MM.1S (cell line): ENCODE measurements around the gene ZNF768.

Source experiments
- DNase-seq: peaks from one replicate; pipeline ENCODE4 v3.0.0-alpha.2; 2015
- H2AFZ ChIP-seq: fragments of 300-600 bp; sonication (generic); 2 replicates; pipeline ENCODE4 v1.6.0; 2016; ENCODE audit warnings: antibody characterized with exemption, low read length
- H3F3A ChIP-seq: fragments of 300-600 bp; sonication (generic); 2 replicates; pipeline ENCODE4 v1.6.1; 2016; ENCODE audit warnings: mild to moderate bottlenecking, antibody characterized with exemption, low read length, moderate library complexity, mixed read lengths; ENCODE audit not compliant: insufficient read depth
- H3K27ac ChIP-seq: fragments of 300-600 bp; sonication (generic); 2 replicates; pipeline ENCODE4 v1.5.1; 2016; ENCODE audit warnings: mild to moderate bottlenecking, low read length
- H3K27me3 ChIP-seq: fragments of 300-600 bp; sonication (generic); replicated peaks from 2 replicates; pipeline ENCODE4 v1.6.0; 2016; ENCODE audit warnings: low read length; ENCODE audit not compliant: insufficient read depth
- H3K36me3 ChIP-seq: fragments of 300-600 bp; sonication (generic); replicated peaks from 2 replicates; pipeline ENCODE4 v1.6.1; 2016; ENCODE audit warnings: mild to moderate bottlenecking, low read length, mixed read lengths; ENCODE audit not compliant: insufficient read depth
- H3K4me1 ChIP-seq: fragments of 300-600 bp; sonication (generic); 2 replicates; pipeline ENCODE4 v1.6.1; 2016; ENCODE audit warnings: low read length, mixed read lengths
- H3K4me2 ChIP-seq: fragments of 300-600 bp; sonication (generic); 2 replicates; pipeline ENCODE4 v1.6.0; 2016; ENCODE audit warnings: low read depth, low read length
- H3K4me3 ChIP-seq: fragments of 300-600 bp; sonication (generic); 2 replicates; pipeline ENCODE4 v1.5.1; 2016; ENCODE audit warnings: low read length, mixed read lengths
- H3K79me2 ChIP-seq: fragments of 300-600 bp; sonication (generic); 2 replicates; pipeline ENCODE4 v1.6.1; 2016; ENCODE audit warnings: mixed run types, low read length, mixed read lengths
- H3K9ac ChIP-seq: fragments of 300-600 bp; sonication (generic); 2 replicates; pipeline ENCODE4 v1.6.1; 2016; ENCODE audit warnings: low read length, mixed read lengths
- H3K9me2 ChIP-seq: fragments of 300-600 bp; sonication (generic); replicated peaks from 2 replicates; pipeline ENCODE4 v1.6.1; 2016; ENCODE audit warnings: mild to moderate bottlenecking, low read length, mixed read lengths; ENCODE audit not compliant: insufficient read depth
- H3K9me3 ChIP-seq: fragments of 300-600 bp; sonication (generic); replicated peaks from 2 replicates; pipeline ENCODE4 v1.6.1; 2016; ENCODE audit warnings: mild to moderate bottlenecking, low read length, mixed read lengths; ENCODE audit not compliant: insufficient read depth
- H4K20me1 ChIP-seq: fragments of 300-600 bp; sonication (generic); 2 replicates; pipeline ENCODE4 v1.6.1; 2016; ENCODE audit warnings: mild to moderate bottlenecking, low read length, moderate library complexity, mixed read lengths; ENCODE audit not compliant: insufficient read depth
- EZH2 ChIP-seq: fragments of 300-600 bp; sonication (generic); optimal IDR thresholded peaks from 2 replicates; pipeline ENCODE3; 2017; ENCODE audit warnings: low read depth, mild to moderate bottlenecking, antibody characterized with exemption, low read length, mixed read lengths
- EZH2phosphoT487 ChIP-seq: fragments of 300-600 bp; sonication (generic); IDR thresholded peaks from 2 replicates; pipeline ENCODE4 v1.6.1; 2018; ENCODE audit warnings: antibody characterized with exemption, low read length
- TF ChIP-seq, protein P1 (sequence below): fragments of 300-600 bp; sonication (generic); IDR thresholded peaks from 2 replicates; pipeline ENCODE4 v1.5.1; 2016; ENCODE audit warnings: antibody characterized with exemption, low read length, mixed read lengths

The ZNF768 gene

DNA sequence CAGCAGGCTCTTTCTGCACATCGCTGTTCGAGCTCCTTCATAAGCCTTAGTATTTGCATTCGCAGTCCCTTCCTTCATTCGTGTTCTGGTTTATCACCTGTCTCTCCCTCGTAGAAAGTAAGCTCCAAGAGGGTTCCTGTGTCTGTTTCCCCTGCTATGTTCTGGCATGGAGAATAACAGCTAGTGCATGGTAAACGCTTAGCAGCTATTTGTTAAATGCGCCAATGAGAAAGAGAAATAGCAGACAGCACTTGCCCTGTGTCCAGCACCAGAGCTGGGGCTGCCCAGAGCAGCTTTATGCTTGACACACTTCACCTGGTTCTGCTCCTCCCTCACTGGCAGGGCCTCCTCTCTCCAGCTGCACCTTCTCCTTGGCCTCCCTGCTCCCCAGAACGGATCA, 39.6 kb upstream of the ZNF768 start:
- no peaks in the 10 kb centered on the region for H4K20me1 ChIP-seq
- H3K79me2 ChIP-seq: no peaks in the 10 kb centered on the region
- H3K4me1 ChIP-seq: peaks cover 13% of the 10 kb centered on the region
- no peak overlapping the region for H3K4me3 ChIP-seq
- no peaks in the 10 kb centered on the region for H3K27me3 ChIP-seq
- no peak overlapping the region for H3K9ac ChIP-seq
- TF ChIP-seq EZH2: no peak
- TF ChIP-seq, protein P1, sequence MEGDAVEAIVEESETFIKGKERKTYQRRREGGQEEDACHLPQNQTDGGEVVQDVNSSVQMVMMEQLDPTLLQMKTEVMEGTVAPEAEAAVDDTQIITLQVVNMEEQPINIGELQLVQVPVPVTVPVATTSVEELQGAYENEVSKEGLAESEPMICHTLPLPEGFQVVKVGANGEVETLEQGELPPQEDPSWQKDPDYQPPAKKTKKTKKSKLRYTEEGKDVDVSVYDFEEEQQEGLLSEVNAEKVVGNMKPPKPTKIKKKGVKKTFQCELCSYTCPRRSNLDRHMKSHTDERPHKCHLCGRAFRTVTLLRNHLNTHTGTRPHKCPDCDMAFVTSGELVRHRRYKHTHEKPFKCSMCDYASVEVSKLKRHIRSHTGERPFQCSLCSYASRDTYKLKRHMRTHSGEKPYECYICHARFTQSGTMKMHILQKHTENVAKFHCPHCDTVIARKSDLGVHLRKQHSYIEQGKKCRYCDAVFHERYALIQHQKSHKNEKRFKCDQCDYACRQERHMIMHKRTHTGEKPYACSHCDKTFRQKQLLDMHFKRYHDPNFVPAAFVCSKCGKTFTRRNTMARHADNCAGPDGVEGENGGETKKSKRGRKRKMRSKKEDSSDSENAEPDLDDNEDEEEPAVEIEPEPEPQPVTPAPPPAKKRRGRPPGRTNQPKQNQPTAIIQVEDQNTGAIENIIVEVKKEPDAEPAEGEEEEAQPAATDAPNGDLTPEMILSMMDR: no peak
- TF ChIP-seq EZH2phosphoT487: no peak
- DNase-seq: no peak
- H3K27ac ChIP-seq: no peak overlapping the region
- no peaks in the 10 kb centered on the region for H3K36me3 ChIP-seq
- peaks cover 9% of the 10 kb centered on the region for H3F3A ChIP-seq
- no peaks in the 10 kb centered on the region for H3K9me3 ChIP-seq
- no peaks in the 10 kb centered on the region for H3K9me2 ChIP-seq
- no peak overlapping the region for H2AFZ ChIP-seq
- H3K4me2 ChIP-seq: no peak overlapping the region

DNA sequence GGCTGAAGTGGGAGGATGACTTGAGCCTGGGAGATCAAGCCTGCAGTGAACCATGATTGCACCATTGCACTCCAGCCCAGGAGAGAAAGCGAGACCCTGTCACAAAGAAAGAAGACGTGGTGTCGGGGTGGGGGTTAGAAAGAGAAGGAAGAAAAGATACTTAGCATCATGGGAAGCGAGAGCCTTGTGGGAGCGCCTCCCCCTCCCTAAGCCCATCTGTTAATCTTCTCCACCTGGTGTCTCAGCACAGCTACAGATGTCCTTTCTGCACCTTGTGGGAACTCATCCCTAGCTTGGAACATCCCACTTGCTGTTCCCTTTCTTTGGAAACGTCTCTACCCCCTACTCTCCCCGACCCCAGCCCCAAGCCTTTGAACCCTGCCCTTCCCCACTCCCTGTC, 39.2 kb upstream of the ZNF768 start:
- TF ChIP-seq, protein P1: no peak
- H3K9ac ChIP-seq: no peak overlapping the region
- no peak overlapping the region for H3K4me2 ChIP-seq
- H3F3A ChIP-seq: peaks cover 9% of the 10 kb centered on the region
- peaks cover 13% of the 10 kb centered on the region for H3K4me1 ChIP-seq
- no peak for DNase-seq
- H4K20me1 ChIP-seq: no peaks in the 10 kb centered on the region
- H3K9me2 ChIP-seq: no peaks in the 10 kb centered on the region
- H3K79me2 ChIP-seq: no peaks in the 10 kb centered on the region
- no peaks in the 10 kb centered on the region for H3K9me3 ChIP-seq
- H3K27me3 ChIP-seq: no peaks in the 10 kb centered on the region
- no peak overlapping the region for H2AFZ ChIP-seq
- no peak overlapping the region for H3K4me3 ChIP-seq
- H3K27ac ChIP-seq: no peak overlapping the region
- H3K36me3 ChIP-seq: no peaks in the 10 kb centered on the region

GRCh38 chr16:30562021-30562420, 35.7 kb upstream of the ZNF768 start:
- no peaks in the 10 kb centered on the region for H3K36me3 ChIP-seq
- no peaks in the 10 kb centered on the region for H3K27me3 ChIP-seq
- peaks cover 8% of the 10 kb centered on the region for H3K79me2 ChIP-seq
- H3K4me2 ChIP-seq: no peak overlapping the region
- H3K27ac ChIP-seq: no peak overlapping the region
- H3F3A ChIP-seq: peaks cover 10% of the 10 kb centered on the region
- H3K9me3 ChIP-seq: no peaks in the 10 kb centered on the region
- no peak overlapping the region for H3K9ac ChIP-seq
- no peaks in the 10 kb centered on the region for H3K9me2 ChIP-seq
- H3K4me3 ChIP-seq: no peak overlapping the region
- H2AFZ ChIP-seq: no peak overlapping the region
- no peaks in the 10 kb centered on the region for H3K4me1 ChIP-seq
- no peak for DNase-seq
- TF ChIP-seq EZH2phosphoT487: no peak
- TF ChIP-seq, protein P1: no peak
- TF ChIP-seq EZH2: no peak
- no peaks in the 10 kb centered on the region for H4K20me1 ChIP-seq
